Lower lobe of right lung (tissue), 2 donors: ENCODE data around the gene CDC42SE2. TPM values are rescaled to one million over a fixed set of nuclear protein-coding genes. Genes with fewer than 3 reads are reported as not detected.

Experiments
- ATAC-seq, 2 donors: fragments of 200-7000 bp; cut with Tn5 transposase; one replicate each; pipeline ENCODE4 v1.9.1; 2020 to 2022; ENCODE audit warnings: mild to moderate bottlenecking in 2 of 2, moderate library complexity in 2 of 2
- DNase-seq: peaks from one replicate; pipeline ENCODE4 v3.0.0-alpha.2; 2020
- H3K27ac ChIP-seq: fragments of 200-600 bp; one replicate; pipeline ENCODE4 v1.8.0; 2022
- H3K27me3 ChIP-seq: fragments of 200-600 bp; one replicate; pipeline ENCODE4 v1.8.0; 2022; ENCODE audit warnings: low read depth
- H3K36me3 ChIP-seq: fragments of 200-600 bp; one replicate; pipeline ENCODE4 v1.8.0; 2022; ENCODE audit warnings: mild to moderate bottlenecking
- H3K4me1 ChIP-seq: fragments of 200-600 bp; one replicate; pipeline ENCODE4 v1.8.0; 2022
- H3K4me3 ChIP-seq: fragments of 200-600 bp; one replicate; pipeline ENCODE4 v1.8.0; 2022; ENCODE audit warnings: mild to moderate bottlenecking
- H3K9me3 ChIP-seq: fragments of 200-600 bp; one replicate; pipeline ENCODE4 v1.8.0; 2022
- intact Hi-C: fragments of 100-400 bp; cut with DNase I; formaldehyde crosslinking; loops from one replicate; pipeline ENCODE4 v1.11.0; 2022
- total RNA-seq: library from RNA; stranded (reverse); fragmentation: NEBNext Ultra II Directional; extraction: Animal tissue kit (Norgen Biotek cat#: 25700); gene quantifications from one replicate; pipeline ENCODE4 v1.2.1, GENCODE V29; 2021
- TF ChIP-seq, protein P1 (sequence below): fragments of 200-600 bp; IDR thresholded peaks from one replicate; pipeline ENCODE4 v1.8.0; 2022; ENCODE audit warnings: antibody characterized with exemption, mild to moderate bottlenecking
- donor health status: DM: no; HTN: yes; CAD: no; lungs with severe emphysema.

The CDC42SE2 gene
- total RNA-seq, 1 donor from 2014 or later: 38.7 TPM

DNA sequence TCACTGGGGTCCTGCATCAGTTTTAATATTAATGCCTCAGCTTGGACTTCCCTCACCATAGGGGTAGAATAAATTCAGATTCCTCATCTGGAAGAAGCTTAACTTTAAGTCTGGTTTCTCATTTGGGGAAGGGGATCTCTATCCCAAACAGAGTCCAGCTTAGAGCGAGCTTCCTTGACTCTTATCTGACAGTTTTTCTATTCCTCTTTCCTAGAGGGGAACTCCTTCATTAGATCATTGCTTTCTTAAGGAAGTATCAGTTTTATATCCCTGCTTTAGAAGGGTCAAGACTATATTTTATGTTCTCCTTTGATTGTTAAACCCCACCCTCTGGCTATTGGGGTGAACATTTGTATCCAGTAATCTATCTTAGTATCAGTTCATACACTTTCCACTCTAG, 24.2 kb upstream of the CDC42SE2 start:
- Histone ChIP-seq H3K36me3 (no peaks in the 10 kb centered on the region), H3K4me3 (no peak overlapping the region), H3K27ac (no peak overlapping the region), H3K27me3 (no peaks in the 10 kb centered on the region), H3K9me3 (no peaks in the 10 kb centered on the region), H3K4me1 (no peaks in the 10 kb centered on the region)
- TF ChIP-seq, protein P1, sequence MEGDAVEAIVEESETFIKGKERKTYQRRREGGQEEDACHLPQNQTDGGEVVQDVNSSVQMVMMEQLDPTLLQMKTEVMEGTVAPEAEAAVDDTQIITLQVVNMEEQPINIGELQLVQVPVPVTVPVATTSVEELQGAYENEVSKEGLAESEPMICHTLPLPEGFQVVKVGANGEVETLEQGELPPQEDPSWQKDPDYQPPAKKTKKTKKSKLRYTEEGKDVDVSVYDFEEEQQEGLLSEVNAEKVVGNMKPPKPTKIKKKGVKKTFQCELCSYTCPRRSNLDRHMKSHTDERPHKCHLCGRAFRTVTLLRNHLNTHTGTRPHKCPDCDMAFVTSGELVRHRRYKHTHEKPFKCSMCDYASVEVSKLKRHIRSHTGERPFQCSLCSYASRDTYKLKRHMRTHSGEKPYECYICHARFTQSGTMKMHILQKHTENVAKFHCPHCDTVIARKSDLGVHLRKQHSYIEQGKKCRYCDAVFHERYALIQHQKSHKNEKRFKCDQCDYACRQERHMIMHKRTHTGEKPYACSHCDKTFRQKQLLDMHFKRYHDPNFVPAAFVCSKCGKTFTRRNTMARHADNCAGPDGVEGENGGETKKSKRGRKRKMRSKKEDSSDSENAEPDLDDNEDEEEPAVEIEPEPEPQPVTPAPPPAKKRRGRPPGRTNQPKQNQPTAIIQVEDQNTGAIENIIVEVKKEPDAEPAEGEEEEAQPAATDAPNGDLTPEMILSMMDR: no peak
- DNase-seq: no peak
- intact Hi-C loops: no loop called here
- ATAC-seq: no peak

DNA sequence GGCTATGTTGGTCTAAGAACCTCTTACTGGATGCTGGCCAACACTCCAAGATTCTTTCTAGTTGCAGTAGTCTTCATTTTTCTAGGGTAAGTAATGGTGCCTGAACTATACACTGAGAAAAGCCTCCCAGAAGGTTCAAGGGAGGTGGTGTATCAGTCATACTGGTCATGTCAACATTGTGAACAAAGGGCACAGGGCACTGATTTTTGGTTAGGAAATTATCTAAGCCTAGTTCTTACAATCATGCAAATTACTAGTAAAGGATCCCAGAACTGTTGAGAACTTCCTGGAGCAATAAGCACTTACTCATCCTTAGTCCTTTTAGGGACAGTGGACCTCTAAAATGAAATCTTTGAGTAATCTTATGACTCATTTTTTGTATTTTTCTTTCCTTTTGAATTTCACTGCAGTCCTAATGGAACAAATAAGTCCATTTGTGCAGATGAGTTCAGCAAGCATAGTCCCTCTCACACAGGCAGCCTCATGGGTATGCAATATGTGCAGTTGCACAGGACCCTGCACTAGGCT, 21.1 kb upstream of the CDC42SE2 start:
- ATAC-seq: no peak
- H3K27me3 ChIP-seq: no peaks in the 10 kb centered on the region
- peaks cover 9% of the 10 kb centered on the region for H3K9me3 ChIP-seq
- TF ChIP-seq, protein P1: no peak
- H3K4me1 ChIP-seq: no peaks in the 10 kb centered on the region
- intact Hi-C loops: no loop called here
- H3K27ac ChIP-seq: no peak overlapping the region
- DNase-seq: no peak
- H3K4me3 ChIP-seq: no peak overlapping the region
- no peaks in the 10 kb centered on the region for H3K36me3 ChIP-seq

DNA sequence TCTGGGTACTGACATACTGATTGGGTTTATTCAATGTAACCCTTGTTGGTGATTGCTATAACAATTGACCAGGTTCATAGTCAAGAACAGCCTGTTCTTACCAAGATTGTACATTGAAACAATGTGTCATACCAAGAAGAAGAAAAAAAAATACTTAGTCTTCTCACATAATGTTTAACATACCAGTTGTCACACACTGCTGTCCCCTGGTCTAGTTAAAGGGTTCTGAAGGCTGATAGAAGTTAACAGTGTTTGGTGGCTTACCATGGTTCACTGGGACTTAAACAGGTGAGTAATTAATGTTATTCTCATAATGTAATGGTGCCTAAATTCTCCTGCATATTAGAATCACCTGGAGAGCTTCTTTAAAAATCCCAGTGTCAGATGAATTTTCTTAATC, 18.5 kb upstream of the CDC42SE2 start:
- H3K4me3 ChIP-seq: no peak overlapping the region
- peaks cover 9% of the 10 kb centered on the region for H3K9me3 ChIP-seq
- TF ChIP-seq, protein P1: no peak
- intact Hi-C loops: no loop called here
- H3K4me1 ChIP-seq: no peaks in the 10 kb centered on the region
- H3K27ac ChIP-seq: no peak overlapping the region
- H3K27me3 ChIP-seq: no peaks in the 10 kb centered on the region
- DNase-seq (no peak), ATAC-seq (no peak)
- H3K36me3 ChIP-seq: no peaks in the 10 kb centered on the region

DNA sequence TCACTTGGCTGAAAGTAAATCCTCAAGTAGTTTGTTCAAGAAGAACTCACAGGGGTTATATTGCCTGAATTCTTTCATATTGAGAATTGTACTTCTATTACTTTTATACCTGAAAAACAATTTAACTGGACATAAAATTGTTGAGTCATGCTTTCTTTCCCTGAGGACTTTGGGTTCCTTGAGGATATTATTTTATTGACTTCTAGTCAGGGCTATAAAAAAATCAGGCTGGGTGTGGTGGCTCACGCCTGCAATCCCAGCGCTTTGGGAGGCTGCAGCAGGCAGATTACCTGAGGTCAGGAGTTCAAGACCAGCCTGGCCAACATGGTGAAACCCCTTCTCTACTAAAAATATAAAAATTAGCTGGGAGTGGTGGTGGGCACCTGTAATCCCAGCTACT, 17.9 kb upstream of the CDC42SE2 start:
- Histone ChIP-seq H3K9me3 (peaks cover 9% of the 10 kb centered on the region), H3K36me3 (no peaks in the 10 kb centered on the region), H3K4me1 (no peaks in the 10 kb centered on the region), H3K4me3 (no peak overlapping the region), H3K27ac (no peak overlapping the region), H3K27me3 (no peaks in the 10 kb centered on the region)
- intact Hi-C loops: no loop called here
- TF ChIP-seq, protein P1: no peak
- DNase-seq (no peak), ATAC-seq (no peak)

DNA sequence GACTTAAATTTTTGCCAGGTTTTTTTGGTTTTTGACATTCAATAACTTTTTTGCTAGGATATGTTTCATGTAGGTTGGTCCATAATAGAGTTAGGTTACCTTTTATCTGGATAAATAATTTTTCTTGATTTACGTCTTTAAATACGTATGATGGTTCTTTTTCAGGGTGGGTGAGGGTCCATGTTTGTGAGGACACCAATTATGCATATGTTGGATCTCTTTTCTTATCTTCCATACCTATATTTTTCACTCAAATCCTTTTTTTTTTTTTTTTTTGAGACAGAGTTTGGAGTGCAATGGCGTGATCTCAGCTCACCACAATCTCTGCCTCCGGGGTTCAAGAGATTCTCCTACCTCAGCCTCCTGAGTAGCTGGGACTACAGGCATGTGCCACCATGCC, 17.3 kb upstream of the CDC42SE2 start:
- H3K9me3 ChIP-seq: peaks cover 9% of the 10 kb centered on the region
- TF ChIP-seq, protein P1: no peak
- intact Hi-C loops: no loop called here
- H3K36me3 ChIP-seq: no peaks in the 10 kb centered on the region
- H3K27ac ChIP-seq: no peak overlapping the region
- H3K27me3 ChIP-seq: no peaks in the 10 kb centered on the region
- DNase-seq: no peak
- no peak overlapping the region for H3K4me3 ChIP-seq
- no peaks in the 10 kb centered on the region for H3K4me1 ChIP-seq
- ATAC-seq: no peak
